Stimulated activated naive CD8-positive, alpha-beta T cell treated with anti-CD3 and anti-CD28 coated beads, Interleukin-15, Interleukin-2, amounts not matched to agents 100 U/mL and 50 U/mL, for 24 hours (primary cell): ENCODE data around the gene MYH11.

ENCODE experiments used
- ATAC-seq: fragments of 150-1000 bp; cut with Tn5 transposase; one replicate; pipeline ENCODE4 v1.10.0; 2021
- DNase-seq: peaks from one replicate; pipeline ENCODE4 v3.0.0; 2021

MYH11 gene

GRCh38 chr16:15777533-15778203 is 79.2 kb downstream of the MYH11 start:
- ATAC-seq, result peak; percentile 75
- DNase-seq, result no peak

GRCh38 chr16:15776572-15776971 is 80.3 kb downstream of the MYH11 start:
- DNase-seq, result no peak
- ATAC-seq, result no peak

DNA sequence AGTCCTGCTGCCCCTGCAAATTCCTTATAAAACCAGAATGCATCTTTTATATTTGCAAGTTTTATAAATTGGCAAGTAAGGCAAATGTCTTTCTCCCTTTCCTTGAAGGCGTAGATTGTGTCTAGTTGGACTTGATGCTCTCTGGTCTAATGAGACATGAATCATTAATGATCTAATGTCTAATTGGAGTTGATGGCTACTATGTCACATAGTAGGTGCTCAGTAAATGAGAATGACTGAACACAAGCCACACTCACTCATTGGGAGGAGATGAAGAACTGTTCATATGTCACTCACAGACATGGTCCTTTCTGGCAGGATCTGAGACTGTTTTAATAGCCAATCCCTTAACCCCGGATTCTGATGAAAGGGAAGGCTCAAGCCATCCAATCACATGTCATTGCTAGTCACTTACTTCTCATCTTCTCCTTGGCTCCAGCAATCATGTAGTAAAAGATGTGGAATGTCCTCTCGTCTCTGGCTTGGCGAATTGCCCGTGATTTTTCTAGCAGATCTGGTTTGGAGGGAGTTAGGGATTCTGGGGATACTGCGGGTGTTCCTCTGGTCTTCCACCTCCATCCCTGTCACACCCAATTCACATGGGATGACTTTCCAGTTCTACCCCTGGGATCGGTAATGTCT is 81.0 kb downstream of the MYH11 start:
- ATAC-seq (no peak), DNase-seq (no peak)

DNA sequence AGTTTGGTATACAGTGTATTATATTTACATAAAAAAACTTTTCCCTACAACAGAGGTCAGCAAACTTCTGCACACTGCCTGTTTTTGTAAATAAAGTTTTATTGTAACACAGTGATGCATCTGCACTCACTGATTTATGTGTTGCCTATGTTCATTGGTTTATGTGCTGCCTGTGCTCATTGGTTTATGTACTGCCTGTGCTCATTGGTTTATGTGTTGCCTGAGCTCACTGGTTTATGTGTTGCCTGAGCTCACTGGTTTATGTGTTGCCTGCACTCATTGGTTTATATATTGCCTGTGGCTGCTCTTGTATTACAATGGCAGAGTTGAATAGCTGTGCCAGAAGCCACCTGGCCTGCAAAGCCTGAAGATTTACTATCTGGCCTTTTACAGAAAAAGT is 81.6 kb downstream of the MYH11 start:
- no peak for DNase-seq
- ATAC-seq, result no peak

DNA sequence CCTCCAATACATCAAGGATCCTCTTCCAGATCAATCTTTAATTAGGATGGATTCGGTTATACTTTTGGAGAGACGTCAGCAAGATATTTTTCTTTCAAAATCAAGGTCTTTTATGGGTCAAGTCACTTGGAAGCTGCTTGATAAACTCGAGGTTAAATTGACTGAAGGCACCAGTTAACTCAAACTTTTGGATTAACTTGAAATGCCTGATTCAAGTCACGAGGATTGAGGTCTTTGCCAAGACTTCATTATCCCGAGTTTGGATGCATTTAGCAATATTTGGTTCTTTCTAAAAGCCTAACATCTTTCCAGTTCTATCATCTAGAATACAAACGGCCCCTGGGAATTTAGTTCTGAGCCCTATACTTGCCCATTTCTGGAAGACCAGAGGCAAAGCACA is 82.9 kb downstream of the MYH11 start:
- DNase-seq, result no peak
- ATAC-seq, result no peak

- DNase-seq (no peak), ATAC-seq (no peak)
Observed at GRCh38 chr16:15772579-15773293, 84.1 kb downstream of the MYH11 start.

DNA sequence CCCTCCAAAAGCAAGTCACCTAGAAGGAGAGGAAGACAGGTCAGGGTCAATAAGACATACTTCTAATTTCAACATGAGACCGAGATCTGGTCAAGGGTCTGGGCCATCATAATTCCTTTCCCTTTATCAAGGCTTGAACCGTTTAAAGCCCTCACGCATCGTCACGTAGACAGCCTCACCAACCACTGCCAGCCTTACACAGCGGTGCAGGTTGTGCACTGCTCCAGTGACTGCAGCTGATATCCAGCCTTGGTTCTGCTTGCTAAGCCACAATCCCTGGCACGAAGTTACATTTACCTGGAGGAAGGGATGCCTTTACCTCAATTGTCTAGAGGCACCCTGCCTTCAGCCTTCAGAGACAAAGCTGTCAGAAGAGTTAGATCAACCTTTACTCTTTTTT is 85.1 kb downstream of the MYH11 start:
- ATAC-seq (no peak), DNase-seq (no peak)

DNA sequence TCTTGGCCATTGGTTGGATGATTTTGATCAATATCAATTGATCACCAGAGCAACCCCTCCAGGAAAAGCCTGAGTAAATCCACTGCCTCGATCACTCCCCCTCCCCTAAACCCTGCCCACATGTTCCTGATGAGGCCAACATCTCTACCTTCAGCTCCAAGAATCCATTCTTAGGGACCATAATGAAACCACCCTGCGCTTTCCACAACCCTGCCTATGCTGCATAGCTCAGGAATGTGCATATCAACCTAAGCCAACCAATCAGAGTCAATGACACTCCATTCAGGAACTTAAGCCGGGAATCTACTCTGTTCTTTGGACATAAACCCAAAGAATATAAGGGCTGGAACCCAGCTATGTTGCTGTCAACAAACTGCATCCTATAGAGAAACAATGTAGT is 86.3 kb downstream of the MYH11 start:
- no peak for ATAC-seq

DNA sequence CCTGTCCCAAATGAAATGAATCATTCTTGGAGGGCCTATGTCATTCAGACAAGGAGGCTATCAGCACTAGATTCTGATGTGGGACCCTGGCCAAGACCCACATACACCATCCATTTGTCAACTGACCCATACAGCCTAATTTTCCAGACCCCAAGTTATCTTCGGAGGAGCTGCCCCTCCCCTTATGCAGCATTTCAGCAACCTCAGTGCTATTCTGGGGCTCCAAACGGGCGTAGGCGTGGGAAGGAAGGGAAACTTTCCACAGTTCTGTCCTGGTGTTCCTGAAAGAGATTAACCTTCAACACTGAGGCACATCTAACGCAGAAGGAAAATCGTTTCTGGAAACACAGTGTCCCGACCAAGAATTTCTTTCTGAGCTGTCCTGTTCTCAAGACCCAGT is 86.7 kb downstream of the MYH11 start:
- ATAC-seq (no peak), DNase-seq (no peak)

More for the DNA sequence above, 86.3 kb downstream of the MYH11 start:
- DNase-seq, result no peak

- no peak for ATAC-seq
- no peak for DNase-seq
Observed at GRCh38 chr16:15769239-15769638, 87.6 kb downstream of the MYH11 start.

DNA sequence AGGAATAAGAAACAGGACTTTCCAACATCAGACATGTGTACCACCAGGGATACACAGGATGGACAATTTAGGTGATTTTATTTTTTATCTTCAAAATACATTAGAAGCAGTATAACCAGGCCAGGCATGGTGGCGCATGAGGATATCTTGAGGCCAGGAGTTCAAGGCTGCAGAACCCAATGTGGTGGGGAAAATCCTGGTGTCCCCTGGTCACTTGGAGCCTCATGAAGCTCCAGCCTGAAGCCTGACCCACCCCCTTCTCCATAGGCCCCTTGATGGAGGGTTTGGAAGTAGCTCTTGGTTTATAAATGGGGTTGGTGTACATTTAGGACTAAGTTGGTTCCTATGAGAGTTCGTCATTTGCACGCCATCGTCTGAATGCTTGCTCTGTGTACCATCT is 88.6 kb downstream of the MYH11 start:
- DNase-seq (no peak), ATAC-seq (no peak)

DNA sequence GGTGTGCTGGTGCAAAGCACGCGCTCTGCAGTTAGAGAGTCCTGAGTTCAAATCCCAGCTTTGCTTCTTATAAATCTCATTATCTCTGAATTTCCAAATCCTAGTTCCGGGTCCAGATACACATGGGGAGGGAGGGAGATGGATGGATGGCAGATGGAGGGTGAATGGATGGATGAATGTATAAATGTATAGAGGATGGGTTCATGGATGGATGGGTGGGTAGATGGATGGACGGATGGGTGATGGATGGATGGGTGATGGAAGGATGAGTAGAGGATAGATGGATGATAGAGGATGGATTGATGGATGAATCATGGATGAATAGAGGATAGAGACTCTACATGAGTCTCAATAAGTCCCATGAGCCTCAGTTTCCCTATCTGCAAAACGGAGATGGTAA is 89.9 kb downstream of the MYH11 start:
- DNase-seq (no peak), ATAC-seq (no peak)

DNA sequence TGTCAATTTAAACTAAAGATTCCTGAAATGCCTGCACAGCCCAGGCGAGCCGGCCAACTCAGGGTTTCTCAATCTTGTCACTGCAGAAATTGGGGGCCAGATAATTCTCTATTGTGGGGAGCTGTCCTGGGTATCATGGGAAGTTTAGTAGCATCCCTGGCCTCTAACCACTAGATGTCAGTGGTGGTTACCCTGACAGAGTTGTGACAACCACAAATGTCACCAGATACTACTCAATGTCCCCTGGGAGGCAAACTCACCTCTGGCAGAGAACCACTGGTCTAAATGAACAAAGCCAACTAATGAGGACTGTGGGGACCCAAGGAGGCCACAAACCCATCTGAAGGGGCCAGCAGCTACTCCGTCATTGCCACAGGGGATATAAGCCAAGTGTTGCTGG is 90.9 kb downstream of the MYH11 start:
- peak; percentile 91 for ATAC-seq
- DNase-seq, result peak; percentile 27

GRCh38 chr16:15765116-15765515 is 91.7 kb downstream of the MYH11 start:
- DNase-seq (no peak), ATAC-seq (no peak)

GRCh38 chr16:15764112-15764511 is 92.7 kb downstream of the MYH11 start:
- ATAC-seq, result no peak
- DNase-seq, result no peak

DNA sequence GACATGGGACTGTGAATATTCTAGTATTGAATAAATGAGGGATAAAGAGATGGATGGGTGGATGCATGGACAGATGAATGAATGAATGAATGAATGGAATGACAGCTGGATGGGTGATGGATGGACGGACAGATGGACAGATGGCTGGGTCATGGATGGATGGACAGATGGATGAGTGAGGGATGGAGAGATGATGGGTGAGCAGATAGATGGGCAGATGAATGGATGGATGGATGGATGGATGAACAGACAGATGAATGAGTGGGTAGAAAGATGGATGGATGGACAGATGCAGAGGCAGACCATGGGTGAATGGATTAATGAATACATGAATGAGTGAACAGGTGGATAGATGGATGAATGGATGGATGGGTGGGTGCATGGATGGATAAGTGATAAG is 96.7 kb downstream of the MYH11 start:
- ATAC-seq (no peak), DNase-seq (no peak)

DNA sequence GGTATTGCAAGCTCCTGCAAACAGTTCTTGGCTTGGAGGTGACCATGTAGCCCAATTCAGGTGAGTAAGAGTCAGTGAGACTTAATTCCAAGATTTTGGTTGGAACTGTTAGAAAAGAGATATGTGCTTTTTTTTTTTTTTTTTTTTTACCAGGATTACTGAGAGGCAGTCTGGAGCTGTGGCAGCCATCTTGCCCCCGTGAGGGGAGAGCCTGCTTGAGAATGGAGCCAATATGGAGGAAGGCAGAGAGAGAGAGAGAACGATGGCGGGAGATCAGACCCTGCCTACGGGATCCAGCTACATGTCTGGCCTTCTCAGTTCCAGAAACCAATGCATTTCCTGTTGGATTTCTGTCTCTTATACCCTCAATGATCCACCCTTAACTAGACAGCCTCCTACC is 97.8 kb downstream of the MYH11 start:
- DNase-seq (no peak), ATAC-seq (no peak)

DNA sequence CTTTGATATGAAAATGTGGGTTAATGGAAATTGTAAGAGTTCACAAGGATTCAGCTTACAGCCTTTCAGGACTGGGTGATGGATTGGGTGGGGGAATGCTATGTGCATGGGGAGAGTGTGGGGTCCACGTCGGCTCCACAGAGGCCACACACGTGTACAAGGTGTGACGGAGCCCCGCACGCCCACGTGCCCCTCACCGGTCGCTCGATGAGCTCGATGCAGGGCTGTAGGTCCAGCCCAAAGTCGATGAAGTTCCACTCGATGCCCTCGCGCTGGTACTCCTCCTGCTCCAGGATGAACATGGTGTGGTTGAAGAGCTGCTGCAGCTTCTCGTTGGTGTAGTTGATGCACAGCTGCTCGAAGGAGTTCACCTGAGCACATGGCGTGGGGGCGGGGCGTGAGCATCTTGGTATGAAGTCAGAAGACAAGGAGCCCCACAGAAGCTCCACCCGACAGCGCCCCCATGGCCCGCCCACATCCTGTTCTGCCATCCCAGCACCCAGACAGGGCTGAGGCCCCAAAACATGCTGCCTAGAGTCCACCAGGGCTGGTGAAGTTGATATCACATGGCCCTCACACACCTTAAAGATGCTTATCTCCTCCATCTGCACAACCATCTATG is 99.1 kb downstream of the MYH11 start:
- DNase-seq, result peak; percentile 18
- no peak for ATAC-seq

GRCh38 chr16:15757077-15757386 is 99.8 kb downstream of the MYH11 start:
- DNase-seq, result no peak

GRCh38 chr16:15754821-15755534 is 101.8 kb downstream of the MYH11 start:
- ATAC-seq (no peak), DNase-seq (no peak)

More at GRCh38 chr16:15757077-15757386, 99.8 kb downstream of the MYH11 start:
- ATAC-seq, result no peak

- DNase-seq, result no peak
- no peak for ATAC-seq
Observed at GRCh38 chr16:15752717-15753488, 103.9 kb downstream of the MYH11 start.

GRCh38 chr16:15751940-15752339 is 104.9 kb downstream of the MYH11 start:
- no peak for ATAC-seq
- DNase-seq, result no peak
